ENCODE data around the gene PHB1. TPM values are rescaled to one million over a fixed set of nuclear protein-coding genes. Genes with fewer than 3 reads are reported as not detected.

PHB1 gene
- total and polyA plus RNA-seq, 2 of the 8 experiments (the other 6 are each of a cell fraction or from before 2014, with no cell fraction given), result 386 to 597 TPM

GRCh38 chr17:49358641-49359247, 55.9 kb downstream of the PHB1 start:
- no peak overlapping the region for H3K56ac ChIP-seq (replicated peaks; ENCODE audit: insufficient read length, low read depth, low read length)
- H3K79me1 ChIP-seq (ENCODE audit: low read depth, low read length), result peaks cover 5% of the 10 kb centered on the region; the same call in 1 of the 2 replicates
- no peak overlapping the region for H3K4me3 ChIP-seq (ENCODE audit: extremely low read depth in 1 of 4, insufficient read depth in 2 of 4, low read depth in 3 of 4, low read length in 4 of 4)
- H3K4me2 ChIP-seq (ENCODE audit: insufficient read depth in 1 of 2, low read depth in 2 of 2, low read length in 2 of 2), result no peak overlapping the region
- H3K27ac ChIP-seq (ENCODE audit: low read depth, low read length), result no peak overlapping the region
- peaks cover 2 to 4% of the 10 kb centered on the region in 2 experiments for H4K20me1 ChIP-seq (replicated peaks in 1 of 2; ENCODE audit: control insufficient read depth in 1 of 2, insufficient read depth in 2 of 2, low read length in 2 of 2)
- no peak for DNase-seq (ENCODE audit: low read depth in 1 of 2, low spot score in 2 of 2)
- no peak overlapping the region for H3K14ac ChIP-seq (ENCODE audit: insufficient read length)
- ChIA-PET CTCF (ENCODE audit: partially characterized antibody) (interaction anchor here (0.5 to 5.0 kb wide), 6 partner anchors 10 to 401 kb away, joined by 3 to 23 read pairs (median 3); no protein-coding TSS in a partner anchor), POLR2A (ENCODE audit: partially characterized antibody) (interaction anchor here (1.3 to 2.0 kb wide), 2 partner anchors 12 to 17 kb away, joined by 5 read pairs; no protein-coding TSS in a partner anchor)
- H2AFZ ChIP-seq (ENCODE audit: low read length), result no peak overlapping the region
- peaks cover 10 to 69% of the 10 kb centered on the region in 2 experiments; a peak in 3 of 4 replicates for H3K79me2 ChIP-seq (ENCODE audit: control insufficient read depth in 1 of 2, insufficient read depth in 2 of 2, low read length in 2 of 2)
- no peak overlapping the region for H3K4ac ChIP-seq (replicated peaks; ENCODE audit: insufficient read length, low read depth, low read length)
- no peak overlapping the region for H3K23ac ChIP-seq (ENCODE audit: insufficient read length)
- no peak overlapping the region for H4K91ac ChIP-seq (replicated peaks; ENCODE audit: insufficient read length, low read length)
- no peaks in the 10 kb centered on the region for H3K36me3 ChIP-seq (ENCODE audit: control insufficient read depth in 2 of 4, insufficient read depth in 4 of 4, low read length in 3 of 4)
- 82% methylated on average over 4 of the region's 4 CpGs; no CpG with 5 or more reads in 1 of the 2 experiments for WGBS, 2 experiments (ENCODE audit: extremely low coverage in 1 of 2, insufficient coverage in 1 of 2, insufficient read length in 1 of 2, insufficient replicate concordance in 2 of 2, low coverage in 1 of 2, low lambda C conversion rate in 2 of 2, missing lambda C conversion rate in 1 of 2)
- no peak overlapping the region for H4K8ac ChIP-seq (ENCODE audit: extremely low read depth, insufficient read depth, low read length)
- no peaks in the 10 kb centered on the region for H3K27me3 ChIP-seq (replicated peaks in 1 of 4; ENCODE audit: control insufficient read depth in 3 of 4, extremely low read depth in 1 of 4, insufficient read depth in 3 of 4, low read length in 3 of 4)
- no peaks in the 10 kb centered on the region for H3K9me3 ChIP-seq (ENCODE audit: insufficient read depth in 2 of 2, low read depth in 1 of 2, low read length in 1 of 2)
- H3K9ac ChIP-seq (replicated peaks in 1 of 4; ENCODE audit: extremely low read depth in 1 of 4, low read depth in 3 of 4, low read length in 3 of 4), result no peak overlapping the region
- TF ChIP-seq SP2 (IDR thresholded peaks at IDR 0.05; ENCODE audit: low read length), result no peak
- no peak for TF ChIP-seq SIRT6 (IDR thresholded peaks at IDR 0.05; ENCODE audit: low read length)
- TF ChIP-seq BACH1 (IDR thresholded peaks at IDR 0.05; ENCODE audit: low read length), result no peak
- no peak for TF ChIP-seq KDM1A (IDR thresholded peaks at IDR 0.05; ENCODE audit: borderline replicate concordance, low read length)
- no peak for TF ChIP-seq CEBPB (IDR thresholded peaks at IDR 0.05; ENCODE audit: low read depth, low read length)
- no peak overlapping the region for H2BK15ac ChIP-seq (ENCODE audit: low read length)
- H3K18ac ChIP-seq (ENCODE audit: extremely low read depth, low read length), result no peak overlapping the region
- H2BK12ac ChIP-seq (ENCODE audit: low read depth, low read length), result no peak overlapping the region
- peaks cover 11% of the 10 kb centered on the region for H3K23me2 ChIP-seq (ENCODE audit: low read depth, low read length)
- no peak overlapping the region for H4K5ac ChIP-seq (ENCODE audit: insufficient read length, low read depth, low read length)
- H2BK5ac ChIP-seq (ENCODE audit: low read depth, low read length), result no peak overlapping the region
- no peak overlapping the region for H2BK120ac ChIP-seq (replicated peaks; ENCODE audit: low read depth, low read length)
- no peak overlapping the region for H2BK20ac ChIP-seq (ENCODE audit: low read length)
- no peak overlapping the region for H2AK5ac ChIP-seq (ENCODE audit: low read depth, low read length)
- peaks cover 5 to 14% (median 7%) of the 10 kb centered on the region in 4 experiments; a peak in 6 of 7 replicates for H3K4me1 ChIP-seq (replicated peaks in 1 of 4; ENCODE audit: control insufficient read depth in 3 of 4, insufficient read depth in 4 of 4, low read length in 3 of 4)
- no peak for FAIRE-seq
